ENCODE results near the gene DGLUCY. TPM values are rescaled to one million over a fixed set of nuclear protein-coding genes. Genes with fewer than 3 reads are reported as not detected.

The DGLUCY gene
- total and polyA plus RNA-seq, 4 donors = 17.9 to 58.1 (median 24.9) TPM

DNA sequence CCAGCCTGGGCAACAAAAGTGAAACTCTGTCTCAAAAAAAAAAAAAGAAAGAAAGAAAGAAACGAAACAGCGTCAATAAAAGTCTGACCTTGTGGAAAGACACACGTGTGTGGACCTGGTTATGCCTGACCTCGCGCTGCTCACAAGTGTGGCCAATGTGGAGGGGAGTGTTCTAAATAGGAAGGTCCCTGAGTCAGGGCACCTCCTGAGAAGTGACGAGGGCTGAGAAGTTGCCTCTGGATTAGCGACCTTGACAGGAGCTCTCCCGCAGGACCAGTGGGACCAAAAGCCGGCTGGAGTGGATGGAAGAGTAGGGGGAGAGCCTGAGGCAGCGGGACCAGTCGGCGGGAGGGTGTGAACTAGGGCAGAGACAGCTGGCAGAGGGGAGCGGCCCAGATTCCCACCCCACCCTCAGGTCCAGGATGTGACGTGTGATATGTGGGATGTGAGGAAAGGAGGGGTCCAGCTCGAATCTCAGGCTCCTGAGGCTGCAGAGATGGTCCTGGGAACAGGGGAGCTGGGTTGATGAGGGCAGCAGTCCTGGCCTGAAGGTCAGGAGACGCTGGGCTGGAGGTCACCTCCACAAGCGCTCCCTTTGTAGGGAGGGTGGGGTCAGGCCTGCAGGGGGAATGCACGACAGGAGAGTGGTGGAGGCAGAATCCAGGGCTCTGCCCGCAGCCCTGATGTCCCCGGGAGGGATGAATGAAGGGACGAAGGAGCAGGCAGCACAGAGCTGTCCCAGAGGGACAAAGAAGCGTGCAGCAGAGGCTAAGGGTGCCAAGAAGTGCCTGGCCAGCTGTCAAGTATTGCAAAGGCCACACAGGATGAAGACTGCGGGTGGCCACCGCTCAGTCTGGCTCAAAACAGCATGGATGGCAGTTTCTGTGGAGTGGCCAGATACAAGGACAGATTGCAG is 155.5 kb downstream of the DGLUCY start:
- DNase-seq (ENCODE audit: low spot score) = no peak
- H3K9me3 ChIP-seq (ENCODE audit: control insufficient read depth in 4 of 4, low read length in 3 of 4) = no peaks in the 10 kb centered on the region
- 76% methylated on average over 24 of the region's 24 CpGs for WGBS
- H3K4me1 ChIP-seq (ENCODE audit: control insufficient read depth in 4 of 4, insufficient read depth in 4 of 4, low read length in 3 of 4) = peaks cover 0 to 6% (median 3%) of the 10 kb centered on the region in 4 donors
- H3K27me3 ChIP-seq (ENCODE audit: control insufficient read depth in 4 of 4, insufficient read depth in 4 of 4, low read length in 3 of 4) = no peaks in the 10 kb centered on the region
- H3K4me3 ChIP-seq (ENCODE audit: low read depth in 1 of 3, low read length in 3 of 3) = no peak overlapping the region
- H3K9ac ChIP-seq (ENCODE audit: low read depth in 1 of 2, low read length in 2 of 2) = no peak overlapping the region
- no peak overlapping the region for H3K27ac ChIP-seq (ENCODE audit: low read depth in 1 of 2, low read length in 2 of 2)
- TF ChIP-seq MAX (IDR thresholded peaks at IDR 0.05) = no peak
- no peak for TF ChIP-seq SP1 (IDR thresholded peaks at IDR 0.05)
- no peak for TF ChIP-seq CTCF (IDR thresholded peaks at IDR 0.05; ENCODE audit: low read depth, low read length, missing input control)
- no peak for TF ChIP-seq FOXA1 (IDR thresholded peaks at IDR 0.05)
- TF ChIP-seq, protein P1, sequence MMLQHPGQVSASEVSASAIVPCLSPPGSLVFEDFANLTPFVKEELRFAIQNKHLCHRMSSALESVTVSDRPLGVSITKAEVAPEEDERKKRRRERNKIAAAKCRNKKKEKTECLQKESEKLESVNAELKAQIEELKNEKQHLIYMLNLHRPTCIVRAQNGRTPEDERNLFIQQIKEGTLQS (IDR thresholded peaks at IDR 0.05) = no peak
- no peak for TF ChIP-seq RAD21 (IDR thresholded peaks at IDR 0.05)
- TF ChIP-seq FOXA2 (IDR thresholded peaks at IDR 0.05) = no peak
- TF ChIP-seq ZBTB33 (IDR thresholded peaks at IDR 0.05) = no peak
- no peak for TF ChIP-seq HNF4G (IDR thresholded peaks at IDR 0.05)
- TF ChIP-seq TAF1 (conservative IDR thresholded peaks at IDR 0.05) = no peak
- no peak for TF ChIP-seq NR2F2 (IDR thresholded peaks at IDR 0.05)
- TF ChIP-seq GABPA (IDR thresholded peaks at IDR 0.05 in 1 of 2, conservative IDR thresholded peaks at IDR 0.05 in 1 of 2) = no peak
- H3K36me3 ChIP-seq (ENCODE audit: control insufficient read depth in 4 of 4, insufficient read depth in 3 of 4, low read depth in 1 of 4, low read length in 3 of 4) = peaks cover 0 to 8% (median 2%) of the 10 kb centered on the region in 4 donors

DNA sequence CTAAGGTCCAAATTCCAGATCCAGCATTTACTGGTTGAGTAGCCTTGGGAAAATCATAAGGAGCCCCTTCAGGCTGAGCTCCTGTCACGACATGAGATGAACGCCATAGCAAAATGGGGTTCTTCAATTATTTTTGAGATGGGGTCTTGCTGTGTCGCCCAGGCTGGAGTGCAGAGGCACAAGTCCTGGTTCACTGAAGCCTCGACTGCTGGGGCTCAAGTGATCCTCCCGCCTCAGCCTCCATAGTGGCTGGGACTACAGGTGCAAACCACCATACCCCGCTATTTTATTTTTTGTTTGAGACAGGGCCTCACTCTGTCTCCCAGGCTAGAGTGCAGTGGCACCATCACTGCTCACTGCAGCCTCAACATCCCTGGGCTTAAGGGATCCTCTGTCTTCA is 156.3 kb downstream of the DGLUCY start:
- 95% methylated on average over 6 of the region's 6 CpGs for WGBS

More for the DNA sequence above, 156.3 kb downstream of the DGLUCY start:
- no peak for DNase-seq (ENCODE audit: low spot score)
- Histone ChIP-seq H3K9ac (ENCODE audit: low read depth in 1 of 2, low read length in 2 of 2) (no peak overlapping the region), H3K27me3 (ENCODE audit: control insufficient read depth in 4 of 4, insufficient read depth in 4 of 4, low read length in 3 of 4) (no peaks in the 10 kb centered on the region), H3K4me1 (ENCODE audit: control insufficient read depth in 4 of 4, insufficient read depth in 4 of 4, low read length in 3 of 4) (no peaks in the 10 kb centered on the region), H3K27ac (ENCODE audit: low read depth in 1 of 2, low read length in 2 of 2) (no peak overlapping the region), H3K36me3 (ENCODE audit: control insufficient read depth in 4 of 4, insufficient read depth in 3 of 4, low read depth in 1 of 4, low read length in 3 of 4) (peaks cover 0 to 8% (median 2%) of the 10 kb centered on the region in 4 donors), H3K9me3 (ENCODE audit: control insufficient read depth in 4 of 4, low read length in 3 of 4) (no peaks in the 10 kb centered on the region), H3K4me3 (ENCODE audit: low read depth in 1 of 3, low read length in 3 of 3) (no peak overlapping the region)
- TF ChIP-seq EGR1 (IDR thresholded peaks at IDR 0.05; ENCODE audit: low read depth in 2 of 2) (no peak), CTCF (IDR thresholded peaks at IDR 0.05; ENCODE audit: low read depth, low read length, missing input control) (no peak), HNF4A (conservative IDR thresholded peaks at IDR 0.05) (no peak)
- TF ChIP-seq, protein P2, sequence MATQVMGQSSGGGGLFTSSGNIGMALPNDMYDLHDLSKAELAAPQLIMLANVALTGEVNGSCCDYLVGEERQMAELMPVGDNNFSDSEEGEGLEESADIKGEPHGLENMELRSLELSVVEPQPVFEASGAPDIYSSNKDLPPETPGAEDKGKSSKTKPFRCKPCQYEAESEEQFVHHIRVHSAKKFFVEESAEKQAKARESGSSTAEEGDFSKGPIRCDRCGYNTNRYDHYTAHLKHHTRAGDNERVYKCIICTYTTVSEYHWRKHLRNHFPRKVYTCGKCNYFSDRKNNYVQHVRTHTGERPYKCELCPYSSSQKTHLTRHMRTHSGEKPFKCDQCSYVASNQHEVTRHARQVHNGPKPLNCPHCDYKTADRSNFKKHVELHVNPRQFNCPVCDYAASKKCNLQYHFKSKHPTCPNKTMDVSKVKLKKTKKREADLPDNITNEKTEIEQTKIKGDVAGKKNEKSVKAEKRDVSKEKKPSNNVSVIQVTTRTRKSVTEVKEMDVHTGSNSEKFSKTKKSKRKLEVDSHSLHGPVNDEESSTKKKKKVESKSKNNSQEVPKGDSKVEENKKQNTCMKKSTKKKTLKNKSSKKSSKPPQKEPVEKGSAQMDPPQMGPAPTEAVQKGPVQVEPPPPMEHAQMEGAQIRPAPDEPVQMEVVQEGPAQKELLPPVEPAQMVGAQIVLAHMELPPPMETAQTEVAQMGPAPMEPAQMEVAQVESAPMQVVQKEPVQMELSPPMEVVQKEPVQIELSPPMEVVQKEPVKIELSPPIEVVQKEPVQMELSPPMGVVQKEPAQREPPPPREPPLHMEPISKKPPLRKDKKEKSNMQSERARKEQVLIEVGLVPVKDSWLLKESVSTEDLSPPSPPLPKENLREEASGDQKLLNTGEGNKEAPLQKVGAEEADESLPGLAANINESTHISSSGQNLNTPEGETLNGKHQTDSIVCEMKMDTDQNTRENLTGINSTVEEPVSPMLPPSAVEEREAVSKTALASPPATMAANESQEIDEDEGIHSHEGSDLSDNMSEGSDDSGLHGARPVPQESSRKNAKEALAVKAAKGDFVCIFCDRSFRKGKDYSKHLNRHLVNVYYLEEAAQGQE (IDR thresholded peaks at IDR 0.05) = no peak

All from liver (tissue), 9 donors.